Endothelial cell of umbilical vein (primary cell): ENCODE results near the gene ENGASE. TPM values are rescaled to one million over a fixed set of nuclear protein-coding genes. Genes with fewer than 3 reads are reported as not detected.

Experiments used
- BruUV-seq: library from RNA; stranded (reverse); fragments of 400-500 nt; replicated peaks from 2 replicates; lab custom pipeline; 2021; lab: Mats Ljungman, UMichigan
- CTCF ChIA-PET: fragments of 300-600, 350-600 bp; sonication (Branson Sonifier 250); formaldehyde crosslinking; loops from one replicate; lab custom pipeline; 2021; ENCODE audit warnings: antibody characterized with exemption, inconsistent platforms; lab: Charles Lee
- POLR2A ChIA-PET: fragments of 300-600, 350-600 bp; sonication (Branson Sonifier 250); formaldehyde crosslinking; loops from one replicate; lab custom pipeline; 2021; ENCODE audit warnings: antibody characterized with exemption, inconsistent platforms; lab: Charles Lee
- DNase-seq: peaks from one replicate; pipeline ENCODE4 v3.0.0-alpha.2; 2011; ENCODE audit warnings: low read depth, low spot score
- FAIRE-seq: peaks from 2 replicates; lab custom pipeline; 2011; peaks lifted over from hg19 to GRCh38; lab: Jason Lieb, UNC
- H2AFZ ChIP-seq: 2 replicates; pipeline ENCODE4 v1.6.0; 2012; ENCODE audit warnings: low read depth, low read length, control low read depth, inconsistent platforms
- H3K27ac ChIP-seq: 2 replicates; pipeline ENCODE4 v1.5.1; 2011; ENCODE audit warnings: low read depth, mild to moderate bottlenecking, control low read depth, low read length, moderate library complexity; ENCODE audit not compliant: insufficient read depth
- H3K27me3 ChIP-seq, 2 experiments: 2 replicates each; pipeline versions ENCODE4 v1.6.0 to v1.6.1; 2011; ENCODE audit warnings: low read length in 2 of 2, mixed read lengths in 1 of 2; ENCODE audit not compliant: control insufficient read depth in 2 of 2, insufficient read depth in 2 of 2
- H3K36me3 ChIP-seq, 2 experiments: 2 replicates in 1 of 2; 3 replicates in 1 of 2; pipeline ENCODE4 v1.5.1; 2011; ENCODE audit warnings: low read length in 2 of 2, mild to moderate bottlenecking in 1 of 2, moderate library complexity in 1 of 2; ENCODE audit not compliant: control insufficient read depth in 2 of 2, insufficient read depth in 2 of 2; ENCODE audit errors: extremely low read depth in 1 of 2
- H3K4me1 ChIP-seq: 3 replicates; pipeline ENCODE4 v1.5.1; 2011; ENCODE audit warnings: mild to moderate bottlenecking, low read length; ENCODE audit not compliant: control insufficient read depth, insufficient read depth; ENCODE audit errors: extremely low read depth
- H3K4me2 ChIP-seq: 2 replicates; pipeline ENCODE4 v1.6.1; 2011; ENCODE audit warnings: low read length, control low read depth, mixed read lengths; ENCODE audit not compliant: insufficient read depth
- H3K4me3 ChIP-seq, 3 experiments: fragments of 200-600 bp in 1 of 3; sonication (generic), shearing (Covaris generic) in 1 of 3; replicated peaks in 1 of 3; 2 replicates each; pipeline ENCODE4 v1.5.1; 2011 to 2016; ENCODE audit warnings: control low read depth in 3 of 3, low read length in 3 of 3, mild to moderate bottlenecking in 2 of 3, inconsistent platforms in 1 of 3, low read depth in 1 of 3, moderate library complexity in 1 of 3; ENCODE audit not compliant: insufficient read depth in 1 of 3
- H3K79me2 ChIP-seq: 2 replicates; pipeline ENCODE4 v1.6.0; 2012; ENCODE audit warnings: low read length, inconsistent platforms; ENCODE audit not compliant: control insufficient read depth, insufficient read depth
- H3K9ac ChIP-seq: replicated peaks from 2 replicates; pipeline ENCODE3; 2011; ENCODE audit warnings: low read length, control low read depth; ENCODE audit not compliant: insufficient read depth; ENCODE audit errors: extremely low read depth
- H3K9me1 ChIP-seq: replicated peaks from 3 replicates; pipeline ENCODE4 v1.6.0; 2011; ENCODE audit warnings: mild to moderate bottlenecking, low read length; ENCODE audit not compliant: control insufficient read depth, insufficient read depth; ENCODE audit errors: extremely low read depth
- H3K9me3 ChIP-seq: replicated peaks from 2 replicates; pipeline ENCODE4 v1.5.1; 2012; ENCODE audit warnings: low read length, inconsistent platforms; ENCODE audit not compliant: control insufficient read depth, insufficient read depth
- H4K20me1 ChIP-seq: replicated peaks from 2 replicates; pipeline ENCODE3; 2011; ENCODE audit warnings: mild to moderate bottlenecking, low read length; ENCODE audit not compliant: control insufficient read depth, insufficient read depth; ENCODE audit errors: extremely low read depth
- EZH2 ChIP-seq: IDR thresholded peaks from 2 replicates; pipeline ENCODE4 v1.6.1; 2012; ENCODE audit warnings: borderline replicate concordance, low read depth, mild to moderate bottlenecking, moderate library complexity, low read length, inconsistent platforms; ENCODE audit not compliant: severe bottlenecking
- FOS ChIP-seq: IDR thresholded peaks from 2 replicates; pipeline ENCODE4 v1.6.1; 2011; ENCODE audit warnings: mild to moderate bottlenecking, low read length, moderate library complexity, borderline replicate concordance; ENCODE audit not compliant: insufficient read depth
- GATA2 ChIP-seq: IDR thresholded peaks from 2 replicates; pipeline ENCODE4 v1.7.0; 2011; ENCODE audit warnings: low read depth, mild to moderate bottlenecking, moderate library complexity, mixed read lengths, low read length; ENCODE audit not compliant: insufficient read length, insufficient read depth
- JUN ChIP-seq: IDR thresholded peaks from 2 replicates; pipeline ENCODE4 v1.6.1; 2011; ENCODE audit warnings: borderline replicate concordance, low read depth; ENCODE audit not compliant: insufficient read length, insufficient read depth
- MYC ChIP-seq: IDR thresholded peaks from one replicate; pipeline ENCODE4 v1.6.1; 2011; ENCODE audit warnings: mild to moderate bottlenecking, low read depth, low read length
- POLR2A ChIP-seq: IDR thresholded peaks from 2 replicates; pipeline ENCODE4 v1.6.1; 2012; ENCODE audit warnings: low read depth, mild to moderate bottlenecking, control low read depth, low read length
- POLR2AphosphoS5 ChIP-seq: IDR thresholded peaks from 2 replicates; pipeline ENCODE4 v1.6.1; 2012; ENCODE audit warnings: low read depth, mild to moderate bottlenecking, control low read depth, low read length, moderate library complexity; ENCODE audit not compliant: insufficient read depth
- dilution Hi-C: fragments of 300-500 bp; cut with MboI; formaldehyde crosslinking; loops from one replicate; pipeline ENCODE4 v1.15.0; 2019; ENCODE audit warnings: low sequenced_read_pairs; ENCODE audit not compliant: extremely low pct_ligation_motif_present
- intact Hi-C: fragments of 100-400 bp; cut with micrococcal nuclease; formaldehyde crosslinking; loops from one replicate; pipeline ENCODE4 v1.10.0; 2022
- polyA plus RNA-seq, 4 experiments: library from polyadenylated mRNA; depleted of rRNA in 3 of 4; stranded (reverse) in 3 of 4; unstranded in 1 of 4; fragments of >200 nt; gene quantifications; 2 replicates each; pipeline versions ENCODE4 v1.2.1 to v1.2.3, GENCODE V29; 2011 to 2012; ENCODE audit warnings: missing spikeins in 1 of 4
- total RNA-seq: library from RNA; stranded (reverse); gene quantifications from 2 replicates; pipeline ENCODE4 v1.2.3, GENCODE V29; 2021
- TF ChIP-seq, protein P1 (sequence below): IDR thresholded peaks from 2 replicates; pipeline ENCODE4 v1.6.1; 2011; ENCODE audit not compliant: insufficient read depth, insufficient read length
- TF ChIP-seq, protein P2 (sequence below), 2 donors: IDR thresholded peaks; 1 replicate in 1 of 2; 2 replicates in 1 of 2; pipeline ENCODE4 v1.5.1; 2011; ENCODE audit warnings: low read length in 2 of 2, mild to moderate bottlenecking in 2 of 2, moderate library complexity in 2 of 2, control low read depth in 1 of 2, inconsistent platforms in 1 of 2, low read depth in 1 of 2; ENCODE audit not compliant: insufficient read depth in 1 of 2; ENCODE audit errors: extremely low read depth in 1 of 2

Gene ENGASE
- total and polyA plus RNA-seq, 2 donors (not counting 3 experiments of a cell fraction or from before 2014, with no cell fraction given): 13.7 to 20.8 TPM

DNA sequence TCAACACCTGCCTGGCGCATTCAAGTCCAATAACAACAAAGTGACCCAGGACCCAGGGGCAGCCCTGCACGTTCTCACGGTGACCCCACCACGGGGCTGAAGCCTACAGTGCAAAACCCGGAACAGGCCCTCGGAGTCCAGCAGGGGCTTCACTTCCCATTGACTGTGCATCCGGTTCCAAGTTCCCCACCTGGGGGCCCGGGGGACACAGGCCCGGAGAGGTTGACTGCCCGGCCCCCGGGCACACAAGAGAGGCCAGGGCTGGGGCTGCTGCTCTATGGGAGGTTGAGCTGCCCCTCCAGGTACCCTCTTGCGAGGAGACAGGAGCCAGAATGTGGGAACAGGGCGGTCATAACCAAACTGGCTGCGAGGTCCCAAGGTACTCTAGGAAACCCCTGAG lies 31.3 kb downstream of the ENGASE start:
- no peaks in the 10 kb centered on the region for H3K4me1 ChIP-seq
- no TSS peak for BruUV-seq
- H3K4me2 ChIP-seq: no peak overlapping the region
- intact Hi-C loops (no loop called here), dilution Hi-C loops (no loop called here)
- POLR2A ChIA-PET: no interaction called here
- H3K27me3 ChIP-seq: no peaks in the 10 kb centered on the region
- H3K9me3 ChIP-seq: no peaks in the 10 kb centered on the region
- H3K36me3 ChIP-seq: no peaks in the 10 kb centered on the region
- FAIRE-seq (no peak), DNase-seq (no peak)
- no peak overlapping the region for H3K4me3 ChIP-seq
- no peaks in the 10 kb centered on the region for H3K9me1 ChIP-seq
- no peak for TF ChIP-seq JUN
- no peak for TF ChIP-seq FOS
- no peak for TF ChIP-seq GATA2
- TF ChIP-seq, protein P1, sequence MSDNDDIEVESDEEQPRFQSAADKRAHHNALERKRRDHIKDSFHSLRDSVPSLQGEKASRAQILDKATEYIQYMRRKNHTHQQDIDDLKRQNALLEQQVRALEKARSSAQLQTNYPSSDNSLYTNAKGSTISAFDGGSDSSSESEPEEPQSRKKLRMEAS: no peak
- TF ChIP-seq POLR2A: no peak
- no peak for TF ChIP-seq EZH2
- TF ChIP-seq POLR2AphosphoS5: no peak
- TF ChIP-seq, protein P2, sequence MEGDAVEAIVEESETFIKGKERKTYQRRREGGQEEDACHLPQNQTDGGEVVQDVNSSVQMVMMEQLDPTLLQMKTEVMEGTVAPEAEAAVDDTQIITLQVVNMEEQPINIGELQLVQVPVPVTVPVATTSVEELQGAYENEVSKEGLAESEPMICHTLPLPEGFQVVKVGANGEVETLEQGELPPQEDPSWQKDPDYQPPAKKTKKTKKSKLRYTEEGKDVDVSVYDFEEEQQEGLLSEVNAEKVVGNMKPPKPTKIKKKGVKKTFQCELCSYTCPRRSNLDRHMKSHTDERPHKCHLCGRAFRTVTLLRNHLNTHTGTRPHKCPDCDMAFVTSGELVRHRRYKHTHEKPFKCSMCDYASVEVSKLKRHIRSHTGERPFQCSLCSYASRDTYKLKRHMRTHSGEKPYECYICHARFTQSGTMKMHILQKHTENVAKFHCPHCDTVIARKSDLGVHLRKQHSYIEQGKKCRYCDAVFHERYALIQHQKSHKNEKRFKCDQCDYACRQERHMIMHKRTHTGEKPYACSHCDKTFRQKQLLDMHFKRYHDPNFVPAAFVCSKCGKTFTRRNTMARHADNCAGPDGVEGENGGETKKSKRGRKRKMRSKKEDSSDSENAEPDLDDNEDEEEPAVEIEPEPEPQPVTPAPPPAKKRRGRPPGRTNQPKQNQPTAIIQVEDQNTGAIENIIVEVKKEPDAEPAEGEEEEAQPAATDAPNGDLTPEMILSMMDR (IDR thresholded peaks at IDR 0.05; ENCODE audit: extremely low read depth in 1 of 2, insufficient read depth in 1 of 2, low read depth in 1 of 2, low read length in 2 of 2): no peak
- TF ChIP-seq MYC: no peak
- no peak overlapping the region for H3K27ac ChIP-seq
- H3K9ac ChIP-seq: no peak overlapping the region
- CTCF ChIA-PET: interaction anchor here (3.0 kb wide), 1 partner anchor 288 kb away, joined by 14 read pairs; no protein-coding TSS in a partner anchor
- H3K79me2 ChIP-seq: no peaks in the 10 kb centered on the region
- no peaks in the 10 kb centered on the region for H4K20me1 ChIP-seq
- H2AFZ ChIP-seq: no peak overlapping the region
